ENCODE results near the gene CLIP1. TPM values are rescaled to one million over a fixed set of nuclear protein-coding genes. Genes with fewer than 3 reads are reported as not detected.
"Not testable (repeated sequence)": the region's sequence is repeated elsewhere in the genome, so short reads cannot be mapped to it uniquely, and the experiment has no call there.

Gene CLIP1
- total RNA-seq, 1 donor from 2014 or later, result 91.3 TPM

DNA sequence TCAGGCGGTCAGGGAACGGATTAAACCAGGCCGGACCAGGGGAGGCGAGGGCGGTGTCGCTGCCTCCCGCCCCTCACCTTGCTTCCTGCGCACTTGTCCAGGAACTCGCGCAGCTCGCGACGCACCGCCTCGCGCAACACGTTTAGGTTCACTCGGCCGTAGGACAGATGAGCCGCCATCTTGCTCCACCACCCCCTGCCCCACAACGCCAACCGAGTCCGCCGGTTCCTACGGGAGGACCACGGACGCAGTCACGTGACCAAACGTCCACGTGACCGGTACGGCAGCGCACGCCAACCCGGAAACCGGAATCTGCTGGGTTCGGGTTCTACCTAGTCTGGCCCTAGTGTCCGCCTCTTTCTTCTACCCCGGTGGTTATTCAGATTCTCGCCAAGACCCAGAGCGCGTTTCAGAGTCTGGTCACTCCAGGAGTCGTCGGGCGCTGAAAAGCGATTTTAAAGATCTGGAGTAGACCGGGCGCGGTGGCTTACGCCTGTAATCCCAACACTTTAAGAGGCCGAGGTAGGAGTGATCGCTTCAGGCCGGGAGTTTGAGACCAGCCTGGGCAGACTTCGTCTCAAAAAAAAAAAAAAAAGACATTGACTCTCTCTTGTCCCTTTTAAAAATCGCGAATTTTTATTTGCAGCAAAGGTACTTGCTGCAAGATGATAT, 156.1 kb downstream of the CLIP1 start, which contains the start of gene VPS33A:
Gene VPS33A, minus strand, starts transcription at position 265 of the 672 bp plus-strand sequence. Its CDS starts 86 bp downstream, at position 179.
- intact Hi-C loops (cut with micrococcal nuclease), result loop anchor here (1.0 to 10.0 kb wide), 12 partner anchors 22 to 914 kb away; partner anchors contain the start of genes ANAPC5, CFAP251, DENR and DIABLO

- intact Hi-C loops (cut with micrococcal nuclease), result loop anchor here (1.0 to 10.0 kb wide), 12 partner anchors 22 to 914 kb away; partner anchors contain the start of genes ANAPC5, CFAP251, DENR and DIABLO
These were observed 156.6 kb downstream of the CLIP1 start for GRCh38 chr12:122265886-122266229.

DNA sequence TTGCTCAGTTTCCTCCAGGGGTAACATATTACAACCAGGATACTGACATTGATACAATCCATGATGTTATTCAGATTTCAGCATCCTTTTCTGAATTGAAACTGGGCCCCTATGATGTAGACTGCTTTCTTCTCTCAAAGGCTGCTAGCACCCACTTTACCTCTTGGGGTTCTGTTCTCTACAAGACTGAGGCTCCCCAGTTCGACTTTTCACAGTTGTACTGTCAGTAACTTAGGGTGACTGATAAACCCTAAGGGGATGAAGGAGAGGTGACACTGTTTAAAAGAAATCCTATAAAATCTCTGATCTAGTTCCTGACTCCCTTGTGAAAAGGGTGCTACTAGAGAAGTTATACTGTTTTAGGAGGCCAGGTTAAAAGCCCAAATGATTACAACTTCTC, 157.0 kb downstream of the CLIP1 start:
- intact Hi-C loops (cut with micrococcal nuclease), result loop anchor here (5.0 to 10.0 kb wide), 3 partner anchors 133 to 629 kb away; partner anchors contain the start of genes CFAP251 and VPS37B

DNA sequence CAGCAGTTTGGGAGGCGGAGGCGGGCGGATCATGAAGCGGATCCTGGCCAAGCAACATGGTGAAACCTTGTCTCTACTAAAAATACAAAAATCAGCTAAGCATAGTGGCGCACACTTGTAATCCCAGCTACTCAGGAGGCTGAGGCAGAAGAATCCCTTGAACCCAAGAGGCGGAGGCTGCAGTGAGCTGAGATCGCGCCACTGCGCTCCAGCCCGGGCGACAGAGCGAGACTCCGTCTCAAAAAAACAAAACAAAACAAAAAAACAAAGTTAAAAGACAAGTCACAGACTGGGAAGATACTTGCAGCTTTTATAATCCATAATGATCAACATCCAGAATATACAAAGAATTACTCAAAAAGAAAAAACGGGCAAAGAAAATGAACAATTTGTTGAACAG, 161.7 kb downstream of the CLIP1 start:
- intact Hi-C loops (cut with micrococcal nuclease), result loop anchor here (10.0 kb wide), 2 partner anchors 346 to 634 kb away; partner anchors contain the start of genes CFAP251 and VPS37B

GRCh38 chr12:122258939-122259338, 163.5 kb downstream of the CLIP1 start:
- intact Hi-C loops (cut with micrococcal nuclease), result not testable (repeated sequence)

DNA sequence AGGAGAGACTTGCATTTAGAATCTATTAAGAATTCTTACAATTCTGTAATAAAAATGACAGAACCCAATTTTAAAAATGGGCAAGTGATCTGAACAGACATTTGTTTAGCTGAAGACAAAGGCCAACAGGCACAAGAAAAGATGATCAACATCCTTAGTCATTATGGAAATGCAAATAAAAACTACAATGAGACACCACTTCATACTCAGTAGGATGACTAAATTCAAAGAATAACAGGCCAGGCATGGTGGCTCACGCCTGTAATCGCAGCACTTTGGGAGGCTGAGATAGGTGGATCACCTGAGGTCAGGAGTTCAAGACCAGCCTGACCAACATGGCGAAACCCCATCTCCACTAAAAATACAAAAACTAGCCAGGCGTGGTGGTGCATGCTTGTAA, 164.0 kb downstream of the CLIP1 start:
- intact Hi-C loops (cut with micrococcal nuclease), result not testable (repeated sequence)

- intact Hi-C loops (cut with micrococcal nuclease), result no loop called here
These were observed 171.9 kb downstream of the CLIP1 start for GRCh38 chr12:122250536-122250935.

GRCh38 chr12:122250047-122250446, 172.4 kb downstream of the CLIP1 start:
- intact Hi-C loops (cut with micrococcal nuclease), result no loop called here

GRCh38 chr12:122245553-122245952, 176.9 kb downstream of the CLIP1 start:
- intact Hi-C loops (cut with micrococcal nuclease), result no loop called here

GRCh38 chr12:122244565-122245371, 177.7 kb downstream of the CLIP1 start:
- intact Hi-C loops (cut with micrococcal nuclease), result loop anchor here (1.0 kb wide), 2 partner anchors 18 to 22 kb away; partner anchors contain the start of genes DIABLO and VPS33A

- intact Hi-C loops (cut with micrococcal nuclease), result loop anchor here (1.0 kb wide), 2 partner anchors 18 to 22 kb away; partner anchors contain the start of genes DIABLO and VPS33A
These were observed 178.5 kb downstream of the CLIP1 start for GRCh38 chr12:122243965-122244364.

DNA sequence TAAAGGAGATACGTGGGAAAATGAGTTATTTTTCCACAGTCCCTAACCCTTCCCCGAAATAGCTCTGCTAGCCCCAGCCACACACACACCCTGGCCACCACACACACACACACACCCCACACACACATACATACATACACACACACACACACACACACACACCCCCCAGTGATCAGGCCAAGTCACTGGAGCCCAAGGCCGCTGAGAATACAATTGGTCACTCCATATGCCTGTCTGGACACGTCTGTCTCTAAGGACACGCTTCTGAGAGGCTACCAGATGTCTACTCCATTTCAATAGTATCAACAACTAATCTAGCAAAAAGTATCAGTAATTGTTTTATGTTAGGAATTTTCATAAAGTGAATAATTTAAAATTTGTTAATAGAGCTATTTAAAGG, 183.6 kb downstream of the CLIP1 start:
- intact Hi-C loops (cut with micrococcal nuclease), result no loop called here

DNA sequence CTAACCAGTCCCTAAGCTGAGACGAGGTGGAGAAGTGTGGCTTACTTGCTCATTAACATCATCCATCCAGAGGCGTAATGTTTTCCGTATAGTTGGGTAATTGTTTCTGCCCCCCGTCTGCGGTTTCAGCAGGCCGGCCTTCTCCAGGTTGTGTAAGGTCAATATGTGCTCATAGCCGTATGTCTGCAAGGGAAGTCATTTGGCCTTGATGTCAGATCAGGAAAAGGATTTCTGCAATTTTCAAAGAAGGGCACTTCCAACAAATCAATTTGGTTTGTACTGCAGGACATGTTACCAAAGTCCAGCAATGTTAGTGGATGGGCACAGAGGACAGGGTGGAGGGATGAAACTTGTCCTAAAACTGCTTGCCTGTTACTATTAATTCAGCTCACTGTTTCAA, 186.7 kb downstream of the CLIP1 start:
- intact Hi-C loops (cut with micrococcal nuclease), result no loop called here

DNA sequence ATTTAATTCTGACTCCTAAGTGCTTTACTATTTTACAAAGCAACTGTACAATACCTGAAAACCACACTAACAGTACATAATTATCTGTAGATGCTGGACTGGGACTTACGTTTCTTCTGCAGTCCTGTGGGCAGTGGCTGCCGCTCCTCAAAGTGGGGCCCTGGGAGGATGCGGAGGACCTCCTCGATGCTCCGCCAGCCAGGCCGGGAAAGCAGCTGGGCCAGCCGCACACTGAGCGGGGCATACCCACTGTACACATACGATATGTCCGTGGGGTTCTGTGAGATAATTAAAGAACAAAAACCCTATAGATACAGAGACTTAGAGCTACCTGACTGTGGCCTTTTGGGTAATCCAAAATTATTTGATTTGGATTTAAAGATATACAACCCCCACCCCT, 189.8 kb downstream of the CLIP1 start:
- intact Hi-C loops (cut with micrococcal nuclease), result no loop called here

GRCh38 chr12:122230798-122231197, 191.7 kb downstream of the CLIP1 start:
- intact Hi-C loops (cut with micrococcal nuclease), result no loop called here

DNA sequence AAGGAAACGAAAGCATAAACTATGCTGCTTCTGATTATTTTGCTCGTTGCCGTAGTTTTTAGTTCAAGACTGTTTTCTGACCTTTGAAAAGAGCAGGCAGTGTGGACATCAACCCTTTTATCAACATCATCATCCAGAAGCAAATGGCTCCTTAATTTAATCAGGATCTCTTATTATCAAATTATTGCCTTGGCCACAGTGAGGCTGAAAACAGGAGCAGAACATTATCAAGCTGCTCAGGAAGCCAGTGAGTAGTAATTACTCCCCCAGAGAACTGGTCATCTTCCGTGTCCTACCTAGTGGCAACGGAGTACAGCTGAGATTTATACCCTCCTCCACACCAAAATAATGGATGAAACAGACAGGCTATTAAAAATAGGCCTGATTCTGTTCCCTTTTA, 194.4 kb downstream of the CLIP1 start:
- intact Hi-C loops (cut with micrococcal nuclease), result no loop called here

- intact Hi-C loops (cut with micrococcal nuclease), result loop anchor here (2.0 kb wide), 4 partner anchors 433 to 1005 kb away; partner anchors contain the start of genes DENR, MPHOSPH9, MTRFR and OGFOD2
These were observed 195.1 kb downstream of the CLIP1 start for GRCh38 chr12:122227341-122227740.

- intact Hi-C loops (cut with micrococcal nuclease), result loop anchor here (1.0 to 2.0 kb wide), 16 partner anchors 18 to 1006 kb away; partner anchors contain the start of genes B3GNT4, CFAP251, DENR and KNTC1
These were observed 195.9 kb downstream of the CLIP1 start for GRCh38 chr12:122226366-122227125.

GRCh38 chr12:122225683-122226365, 196.6 kb downstream of the CLIP1 start, which contains the start of gene DIABLO:
Gene DIABLO, minus strand, starts transcription at chr12:122226052. Its CDS starts 38 bp downstream, at chr12:122226014.
- intact Hi-C loops (cut with micrococcal nuclease), result loop anchor here (1.0 to 2.0 kb wide), 16 partner anchors 18 to 1007 kb away; partner anchors contain the start of genes B3GNT4, CFAP251, DENR and KNTC1

Measured in T-helper 1 cell treated with Interleukin-12 subunit alpha and Interleukin-12 subunit beta and Interleukin-4 antibody, amounts not matched to agents 30 ng/mL and 1 ng/mL, for 36 hours (primary cell).